MM.1S (cell line): ENCODE measurements around the gene CHTF8.

Experiments
- CTCF ChIP-seq: fragments of 300-600 bp; sonication (generic); IDR thresholded peaks from 2 replicates; pipeline ENCODE4 v1.5.1; 2016; ENCODE audit warnings: antibody characterized with exemption, low read length, mixed read lengths
- EZH2 ChIP-seq: fragments of 300-600 bp; sonication (generic); optimal IDR thresholded peaks from 2 replicates; pipeline ENCODE3; 2017; ENCODE audit warnings: low read depth, mild to moderate bottlenecking, antibody characterized with exemption, low read length, mixed read lengths

DNA sequence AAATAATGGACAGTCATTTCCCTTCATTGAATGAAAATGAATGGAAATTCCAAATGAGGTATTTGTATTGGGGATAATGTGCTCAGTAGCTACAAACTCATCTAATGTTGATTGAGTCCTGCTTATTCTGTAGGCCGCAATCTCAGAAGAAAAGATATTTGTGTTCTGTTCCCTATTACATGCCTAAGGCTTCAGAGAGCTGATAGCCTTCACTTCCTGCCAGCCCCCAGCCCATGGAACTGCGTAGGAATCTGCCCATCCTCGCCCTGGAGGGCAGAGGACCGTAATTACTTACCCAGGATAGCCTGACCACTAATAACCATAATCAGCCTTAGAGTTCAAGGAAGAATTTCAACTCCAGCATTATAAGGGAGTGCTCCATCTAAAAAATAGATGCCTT is 36.7 kb upstream of the CHTF8 start:
- TF ChIP-seq CTCF (no peak), EZH2 (no peak)
